ENCODE results near the gene LRRC4B. TPM values are rescaled to one million over a fixed set of nuclear protein-coding genes. Genes with fewer than 3 reads are reported as not detected.

LRRC4B gene
- total and polyA plus RNA-seq, 2 of the 4 experiments (the other 2 are of a cell fraction) = 0.03 TPM; not detected in 1

- Histone ChIP-seq H2BK20ac (ENCODE audit: low read depth, low read length) (no peak overlapping the region), H4K91ac (ENCODE audit: insufficient read depth, low read depth, low read length) (no peak overlapping the region), H2BK120ac (ENCODE audit: low read depth, low read length) (no peak overlapping the region), H2AK5ac (ENCODE audit: low read depth, low read length) (no peak overlapping the region), H2AK9ac (replicated peaks; ENCODE audit: low read depth, low read length, poor library complexity) (no peak overlapping the region), H3K36me3 (ENCODE audit: control insufficient read depth, insufficient read depth, low read length) (no peaks in the 10 kb centered on the region), H3K18ac (ENCODE audit: low read depth, low read length) (no peak overlapping the region), H2BK15ac (ENCODE audit: low read depth, low read length) (no peak overlapping the region), H3K9me3 (ENCODE audit: control insufficient read depth, insufficient read depth, low read length) (no peaks in the 10 kb centered on the region), H4K8ac (ENCODE audit: low read depth in 2 of 2, low read length in 2 of 2) (no peak overlapping the region), H3K4me3 (ENCODE audit: insufficient read depth, low read depth, low read length) (no peak overlapping the region), H3K4me1 (ENCODE audit: control insufficient read depth, insufficient read depth, low read length) (no peaks in the 10 kb centered on the region), H3K4me2 (ENCODE audit: low read depth, low read length) (no peak overlapping the region), H4K20me1 (ENCODE audit: insufficient read depth, low read length) (no peaks in the 10 kb centered on the region), H3K27me3 (ENCODE audit: control insufficient read depth, insufficient read depth, low read length) (peaks cover 25% of the 10 kb centered on the region), H3K4ac (ENCODE audit: low read depth, low read length) (no peak overlapping the region), H3K14ac (replicated peaks; ENCODE audit: low read depth, low read length) (no peak overlapping the region), H3K23ac (ENCODE audit: low read depth, low read length) (no peak overlapping the region), H4K5ac (ENCODE audit: low read depth, low read length) (no peak overlapping the region), H3K56ac (ENCODE audit: extremely low read depth, insufficient read depth, low read length) (no peak overlapping the region), H2BK5ac (ENCODE audit: low read depth, low read length, poor library complexity, severe bottlenecking) (no peak overlapping the region), H3K9ac (ENCODE audit: low read depth, low read length) (no peak overlapping the region), H2AFZ (replicated peaks; ENCODE audit: low read length, poor library complexity) (no peak overlapping the region), H3K27ac (ENCODE audit: insufficient read depth, low read length) (no peak overlapping the region), H3K9me1 (ENCODE audit: insufficient read depth, low read length) (no peaks in the 10 kb centered on the region), H3K79me1 (ENCODE audit: low read depth in 1 of 2, low read length in 2 of 2) (no peaks in the 10 kb centered on the region)
- in situ Hi-C loops (cut with MboI; ENCODE audit: low sequenced_read_pairs) = no loop called here
- POLR2A ChIA-PET (ENCODE audit: unreplicated experiment) = no interaction called here
- no TSS peak for BruUV-seq (replicated peaks)
- CTCF ChIA-PET = no interaction called here
- WGBS, 2 experiments (ENCODE audit: extremely low coverage in 2 of 2, insufficient read length in 1 of 2) = 52% methylated on average over 2 of the region's 11 CpGs; no CpG with 5 or more reads in 1 of the 2 experiments
- dilution Hi-C loops (cut with HindIII; ENCODE audit: low sequenced_read_pairs, unreplicated experiment) = no loop called here
- TF ChIP-seq USF2 (IDR thresholded peaks at IDR 0.05; ENCODE audit: low read depth, low read length) = no peak
- ATAC-seq (ENCODE audit: low read depth) = no peak
- no peak for DNase-seq
- intact Hi-C loops (cut with micrococcal nuclease) = no loop called here
These were observed 2.8 kb upstream of the LRRC4B start for GRCh38 chr19:50570997-50571396.

Measured in IMR-90 (cell line).